AG20443 (cell line): ENCODE data around the gene NEDD9.

Experiments used
- DNase-seq: peaks from one replicate; pipeline ENCODE4 v3.0.0; 2012; ENCODE audit warnings: low spot score, mixed read lengths

NEDD9 gene

DNA sequence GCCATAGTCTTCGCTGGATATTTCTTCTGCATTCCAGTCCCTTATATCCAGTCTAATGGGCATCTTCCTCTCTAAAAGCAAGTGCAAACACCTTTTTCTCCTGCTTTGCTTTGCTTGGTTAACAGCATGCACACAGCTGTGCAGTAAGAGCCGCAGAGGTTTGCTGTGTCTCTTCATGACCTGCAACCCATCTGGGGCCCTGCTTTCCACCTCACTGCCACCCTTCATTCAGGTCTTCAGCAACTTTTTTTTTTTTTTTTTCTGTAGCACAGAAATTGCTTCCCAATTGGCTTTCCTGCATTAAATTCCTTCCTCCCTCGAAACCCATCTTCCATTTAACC, 14.4 kb downstream of the NEDD9 start:
- no peak for DNase-seq

GRCh38 chr6:11217360-11218101, 14.9 kb downstream of the NEDD9 start:
- no peak for DNase-seq

DNA sequence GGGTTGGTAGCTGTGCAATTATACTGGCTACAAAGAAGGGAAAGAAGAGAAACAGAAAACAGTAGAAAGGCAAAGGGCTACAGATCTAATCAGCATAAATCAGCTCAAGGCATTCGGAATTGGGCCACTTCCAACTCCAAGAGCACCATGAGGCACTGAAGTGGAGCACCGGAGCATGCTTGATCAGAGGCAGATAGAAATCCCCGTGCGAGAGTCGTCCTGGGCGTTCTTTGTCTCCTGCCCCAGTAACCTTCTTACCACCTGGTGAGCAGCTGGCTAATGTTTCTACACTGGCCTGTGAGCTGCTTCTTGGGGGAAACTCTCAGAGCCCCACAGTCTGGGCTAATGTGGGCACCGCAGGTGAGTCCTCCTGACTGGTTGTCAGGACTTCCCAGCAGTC, 16.7 kb downstream of the NEDD9 start:
- no peak for DNase-seq

DNA sequence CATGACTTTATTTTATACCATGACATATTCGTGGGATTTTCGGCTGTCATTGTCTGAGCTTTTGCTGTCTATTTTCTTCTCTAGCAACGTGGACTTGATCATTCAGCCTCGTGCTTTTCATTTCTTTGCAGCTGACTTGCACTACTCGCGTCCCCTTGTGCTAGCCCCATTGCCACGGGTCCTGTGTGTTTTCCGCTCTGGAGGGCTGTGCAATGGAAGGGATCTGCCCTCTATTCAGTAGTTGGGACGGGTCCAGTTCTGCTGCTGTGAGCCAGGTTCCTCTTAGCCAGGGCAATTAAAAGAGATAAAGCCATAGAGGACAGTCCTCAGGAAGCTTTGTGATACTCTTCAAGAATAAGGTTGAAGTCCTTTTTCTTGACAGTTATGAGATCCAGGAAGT, 17.6 kb downstream of the NEDD9 start:
- DNase-seq, result no peak

GRCh38 chr6:11214084-11214833, 18.2 kb downstream of the NEDD9 start:
- no peak for DNase-seq

GRCh38 chr6:11213422-11214021, 18.9 kb downstream of the NEDD9 start:
- DNase-seq, result peak; percentile 32

GRCh38 chr6:11212664-11213063, 19.8 kb downstream of the NEDD9 start:
- DNase-seq, result peak; percentile 81

- no peak for DNase-seq
Measured at GRCh38 chr6:11211254-11211653, 21.2 kb downstream of the NEDD9 start.

GRCh38 chr6:11210386-11211138, 21.9 kb downstream of the NEDD9 start:
- DNase-seq, result no peak

DNA sequence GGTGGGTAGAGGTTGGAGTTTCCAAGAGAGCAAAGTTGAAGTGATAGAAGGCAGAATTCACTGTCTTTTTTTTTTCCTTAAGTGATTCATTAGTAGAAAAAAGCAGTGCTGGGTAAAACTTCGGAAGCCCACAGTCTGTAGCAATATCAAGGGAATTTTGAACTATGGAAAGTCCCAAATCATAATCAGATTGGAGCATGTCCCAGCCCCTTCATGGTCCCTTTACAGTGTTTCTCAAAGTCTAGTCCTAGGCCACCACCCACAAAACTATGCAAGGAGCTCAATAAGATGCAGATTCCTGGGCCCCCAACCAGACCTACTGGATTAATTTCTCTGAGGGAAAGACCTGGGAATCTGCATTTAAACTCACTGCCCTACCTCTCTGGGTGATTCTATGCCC, 22.6 kb downstream of the NEDD9 start:
- DNase-seq, result peak; percentile 22

DNA sequence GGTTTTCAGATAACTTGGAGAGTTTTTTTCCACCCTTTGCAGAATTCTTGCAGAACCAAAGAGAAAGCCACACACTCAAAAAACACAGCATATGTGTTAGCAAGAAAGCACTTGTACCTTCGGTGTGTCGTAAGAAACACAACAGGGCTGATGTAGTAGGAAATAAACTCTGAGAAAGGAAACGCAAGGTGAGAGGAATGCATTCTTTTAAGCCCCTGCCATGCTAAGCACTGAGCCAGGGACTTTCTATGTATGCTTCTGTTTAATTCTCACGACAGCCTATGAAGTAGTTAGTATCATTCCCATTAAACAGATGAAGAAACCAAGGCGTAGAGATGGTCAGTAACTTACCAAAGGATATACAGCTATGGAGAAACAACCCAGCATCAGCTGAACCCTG, 23.1 kb downstream of the NEDD9 start:
- DNase-seq, result no peak

DNA sequence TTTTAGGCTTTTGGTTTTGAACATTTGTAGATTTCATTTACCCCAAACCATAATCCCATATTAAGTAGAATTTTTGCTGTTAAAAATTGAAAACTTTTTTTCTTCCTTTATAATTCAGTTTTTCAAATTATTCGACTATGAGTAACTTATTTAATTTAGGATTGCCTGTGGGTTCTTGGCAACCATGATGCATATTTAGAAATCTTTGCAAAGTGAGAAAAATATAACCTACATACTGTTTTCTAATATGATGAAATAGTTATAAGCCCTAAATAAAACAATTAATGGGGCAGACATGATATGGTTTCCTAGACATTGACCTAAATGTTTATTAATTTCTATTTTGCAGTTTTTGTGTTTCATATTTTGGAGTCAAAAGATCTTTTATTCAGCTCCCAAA, 23.6 kb downstream of the NEDD9 start:
- no peak for DNase-seq

DNA sequence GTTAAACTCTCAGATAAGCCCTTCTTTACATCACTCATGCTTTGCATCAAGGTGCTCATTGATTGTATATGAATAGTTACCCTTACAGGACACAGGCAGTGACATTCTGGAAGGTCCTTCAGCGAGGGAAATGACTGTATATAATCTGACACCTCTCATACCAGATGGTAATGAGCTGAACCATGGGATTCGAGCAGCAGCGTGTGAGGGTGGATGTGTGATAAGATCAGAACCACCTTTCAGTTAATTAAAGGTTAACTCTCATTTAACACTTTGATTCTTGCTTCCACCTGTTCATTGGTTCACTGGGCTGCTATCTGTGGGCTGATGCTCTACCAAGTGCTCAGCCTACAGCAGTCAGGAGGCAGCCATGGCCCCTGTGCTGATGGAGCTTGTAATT, 24.2 kb downstream of the NEDD9 start:
- no peak for DNase-seq

- DNase-seq, result peak; percentile 70
Measured at GRCh38 chr6:11207199-11207968, 25.1 kb downstream of the NEDD9 start.

- no peak for DNase-seq
Measured at GRCh38 chr6:11206576-11206975, 25.9 kb downstream of the NEDD9 start.

DNA sequence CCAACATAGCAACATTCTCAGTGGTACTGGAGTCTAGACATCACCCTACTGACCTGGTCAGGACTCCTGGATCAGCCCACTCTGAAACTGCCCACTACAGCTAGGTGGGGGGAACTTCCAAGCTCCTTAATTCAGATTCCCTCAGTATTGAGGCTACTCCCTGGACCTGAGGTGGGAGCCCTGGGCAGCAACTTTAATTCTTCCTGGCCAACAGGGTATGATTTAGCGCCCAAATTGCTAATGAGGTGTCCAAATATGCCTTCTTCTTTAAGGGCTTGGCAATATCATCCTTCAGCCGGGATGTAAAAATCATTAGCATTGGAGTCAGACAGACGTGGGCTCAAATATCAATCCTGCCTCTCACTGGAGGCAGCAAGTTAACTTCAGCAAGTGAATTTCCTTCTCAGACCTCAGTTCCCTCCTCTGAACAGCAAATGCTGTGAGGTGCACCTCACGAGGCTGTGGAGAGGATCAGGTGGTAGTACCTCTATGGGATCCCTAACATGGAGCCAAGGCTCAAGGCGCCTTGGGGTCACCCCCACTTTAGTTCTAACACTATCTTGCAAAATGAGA, 27.6 kb downstream of the NEDD9 start:
- DNase-seq, result no peak

DNA sequence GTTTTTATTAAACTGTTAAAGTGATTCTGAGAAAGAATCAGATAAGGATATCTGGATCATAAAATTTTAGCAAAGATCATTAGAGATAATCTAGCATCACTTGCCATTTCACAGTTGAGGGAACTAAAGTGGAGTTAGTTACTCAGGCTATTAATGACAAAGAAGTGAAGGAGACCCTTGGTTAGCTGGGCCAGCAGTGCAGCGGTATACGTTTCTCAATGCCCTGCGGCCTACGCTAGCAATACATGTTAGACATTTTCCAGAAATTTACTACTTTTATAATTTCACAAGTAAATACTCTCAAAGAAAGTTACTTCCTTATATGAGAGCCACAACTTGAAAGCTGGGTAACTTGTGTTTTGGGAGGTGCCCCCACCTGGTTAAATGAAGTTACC, 28.5 kb downstream of the NEDD9 start:
- DNase-seq, result no peak

GRCh38 chr6:11203306-11204004, 29.0 kb downstream of the NEDD9 start:
- no peak for DNase-seq

DNA sequence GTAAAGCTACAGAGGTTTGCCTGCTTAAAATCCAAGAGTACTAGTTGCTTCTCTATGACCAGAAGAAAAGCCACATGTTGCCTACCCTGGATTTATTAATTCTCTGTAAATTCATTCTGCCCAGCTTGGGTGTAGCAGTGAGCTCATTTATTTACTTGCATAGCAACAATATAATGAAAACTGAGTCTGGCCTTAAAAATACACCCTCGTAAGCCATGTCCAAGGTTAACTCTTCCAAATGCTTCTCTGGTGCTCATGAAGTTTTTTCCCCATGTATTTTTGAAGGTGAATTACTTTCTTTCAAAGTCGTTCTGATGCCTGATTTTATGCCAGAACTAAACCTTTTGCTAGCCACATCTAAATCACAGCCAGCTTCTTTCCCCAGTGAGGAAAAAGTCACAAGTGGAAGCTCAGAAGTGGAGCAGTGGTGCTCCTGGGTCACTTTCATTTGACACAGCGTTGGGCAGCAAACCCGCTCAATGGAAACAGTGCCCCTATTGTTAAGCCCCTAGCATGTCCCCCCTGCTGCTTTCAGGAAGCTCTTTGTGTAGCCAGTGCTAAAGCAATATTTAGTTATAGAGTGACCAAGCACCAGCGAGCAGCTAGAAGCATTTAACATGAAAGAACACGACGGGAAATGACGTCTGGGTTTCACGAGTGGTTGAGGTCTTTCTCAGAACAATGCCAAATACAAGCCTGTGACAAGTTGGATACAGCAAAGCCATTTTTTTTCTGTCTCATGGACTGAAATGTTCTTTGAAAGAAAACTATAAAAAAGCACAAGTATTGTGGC, 29.8 kb downstream of the NEDD9 start:
- peak; percentile 20 for DNase-seq
